ENCODE results near the gene SEPTIN8.

DNA sequence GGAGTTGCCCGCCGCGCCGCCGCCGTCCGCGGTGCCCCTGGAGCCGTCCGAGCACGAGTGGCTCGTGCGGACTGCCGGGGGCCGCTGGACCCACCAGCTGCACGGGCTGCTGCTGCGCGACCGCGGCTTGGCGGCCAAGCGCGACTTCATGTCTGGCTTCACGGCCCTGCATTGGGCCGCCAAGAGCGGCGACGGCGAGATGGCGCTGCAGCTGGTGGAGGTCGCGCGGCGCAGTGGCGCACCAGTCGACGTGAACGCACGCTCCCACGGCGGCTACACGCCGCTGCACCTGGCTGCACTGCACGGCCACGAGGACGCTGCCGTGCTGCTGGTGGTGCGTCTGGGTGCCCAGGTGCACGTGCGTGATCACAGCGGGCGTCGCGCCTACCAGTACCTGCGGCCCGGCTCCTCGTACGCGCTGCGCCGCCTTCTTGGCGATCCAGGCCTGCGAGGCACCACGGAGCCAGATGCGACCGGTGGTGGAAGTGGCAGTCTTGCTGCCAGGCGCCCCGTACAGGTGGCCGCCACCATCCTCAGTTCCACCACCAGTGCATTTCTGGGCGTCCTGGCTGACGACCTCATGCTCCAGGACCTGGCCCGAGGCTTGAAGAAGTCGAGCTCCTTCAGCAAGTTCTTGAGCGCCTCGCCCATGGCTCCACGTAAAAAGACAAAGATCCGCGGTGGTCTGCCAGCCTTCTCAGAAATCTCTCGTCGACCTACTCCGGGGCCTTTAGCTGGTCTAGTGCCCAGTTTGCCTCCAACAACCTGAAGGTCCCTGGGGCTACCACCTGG is 37.7 kb upstream of the SEPTIN8 start:
- TF ChIP-seq, protein P1, sequence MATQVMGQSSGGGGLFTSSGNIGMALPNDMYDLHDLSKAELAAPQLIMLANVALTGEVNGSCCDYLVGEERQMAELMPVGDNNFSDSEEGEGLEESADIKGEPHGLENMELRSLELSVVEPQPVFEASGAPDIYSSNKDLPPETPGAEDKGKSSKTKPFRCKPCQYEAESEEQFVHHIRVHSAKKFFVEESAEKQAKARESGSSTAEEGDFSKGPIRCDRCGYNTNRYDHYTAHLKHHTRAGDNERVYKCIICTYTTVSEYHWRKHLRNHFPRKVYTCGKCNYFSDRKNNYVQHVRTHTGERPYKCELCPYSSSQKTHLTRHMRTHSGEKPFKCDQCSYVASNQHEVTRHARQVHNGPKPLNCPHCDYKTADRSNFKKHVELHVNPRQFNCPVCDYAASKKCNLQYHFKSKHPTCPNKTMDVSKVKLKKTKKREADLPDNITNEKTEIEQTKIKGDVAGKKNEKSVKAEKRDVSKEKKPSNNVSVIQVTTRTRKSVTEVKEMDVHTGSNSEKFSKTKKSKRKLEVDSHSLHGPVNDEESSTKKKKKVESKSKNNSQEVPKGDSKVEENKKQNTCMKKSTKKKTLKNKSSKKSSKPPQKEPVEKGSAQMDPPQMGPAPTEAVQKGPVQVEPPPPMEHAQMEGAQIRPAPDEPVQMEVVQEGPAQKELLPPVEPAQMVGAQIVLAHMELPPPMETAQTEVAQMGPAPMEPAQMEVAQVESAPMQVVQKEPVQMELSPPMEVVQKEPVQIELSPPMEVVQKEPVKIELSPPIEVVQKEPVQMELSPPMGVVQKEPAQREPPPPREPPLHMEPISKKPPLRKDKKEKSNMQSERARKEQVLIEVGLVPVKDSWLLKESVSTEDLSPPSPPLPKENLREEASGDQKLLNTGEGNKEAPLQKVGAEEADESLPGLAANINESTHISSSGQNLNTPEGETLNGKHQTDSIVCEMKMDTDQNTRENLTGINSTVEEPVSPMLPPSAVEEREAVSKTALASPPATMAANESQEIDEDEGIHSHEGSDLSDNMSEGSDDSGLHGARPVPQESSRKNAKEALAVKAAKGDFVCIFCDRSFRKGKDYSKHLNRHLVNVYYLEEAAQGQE (IDR thresholded peaks at IDR 0.05; ENCODE audit: low read depth, low read length) = no peak
- TF ChIP-seq, protein P2, sequence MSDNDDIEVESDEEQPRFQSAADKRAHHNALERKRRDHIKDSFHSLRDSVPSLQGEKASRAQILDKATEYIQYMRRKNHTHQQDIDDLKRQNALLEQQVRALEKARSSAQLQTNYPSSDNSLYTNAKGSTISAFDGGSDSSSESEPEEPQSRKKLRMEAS (IDR thresholded peaks at IDR 0.05; ENCODE audit: low read depth) = no peak
- TF ChIP-seq GATA2 (CRISPR knock-in tag; IDR thresholded peaks at IDR 0.05) (no peak), FOXM1 (IDR thresholded peaks at IDR 0.05; ENCODE audit: low read depth) (no peak)
